ENCODE measurements around the gene CD8B.

CD8B gene

DNA sequence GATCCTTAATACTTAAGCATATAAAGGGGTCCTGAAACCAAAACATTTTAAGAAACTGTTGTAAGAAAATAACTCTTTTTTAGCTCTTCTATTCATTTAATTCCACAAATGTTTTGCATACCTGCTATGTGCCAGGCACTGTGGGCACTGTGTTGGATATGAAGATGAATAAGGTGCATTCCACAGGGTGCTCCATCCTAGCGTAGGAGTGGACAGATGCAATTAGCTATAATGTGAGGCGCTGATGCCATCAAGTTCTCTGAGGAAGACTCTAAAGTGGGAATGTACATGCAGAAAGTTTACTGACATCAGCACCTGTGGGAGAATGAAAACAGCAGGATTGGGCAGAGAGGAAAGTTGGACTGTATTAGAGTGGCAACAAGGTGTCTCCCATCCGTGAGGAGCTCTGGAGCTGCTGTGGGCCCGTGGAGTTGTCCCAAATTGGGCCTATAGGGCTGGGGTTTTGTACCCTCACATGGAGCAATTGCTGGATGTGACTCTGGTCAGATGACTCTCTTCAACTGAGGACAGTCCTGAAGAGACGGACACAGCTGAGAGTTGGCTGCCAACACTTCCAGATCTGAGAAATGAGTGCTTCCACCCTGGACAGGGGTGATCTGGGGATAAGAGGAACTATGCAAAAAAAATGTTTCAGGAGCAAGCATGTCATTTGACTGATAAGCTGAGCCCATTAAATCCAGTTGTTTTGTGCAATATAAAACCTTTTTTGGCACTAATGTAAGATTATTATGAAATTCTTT is 93.3 kb downstream of the CD8B start:
- no peak for DNase-seq

Measured in cerebellar nuclear complex (tissue), 1 donor.